Activated T-cell treated with anti-CD3 and anti-CD28 coated beads, Interleukin-2, amount 50 U/mL, for 4 hours (primary cell): ENCODE measurements around the gene GFM2. TPM values are rescaled to one million over a fixed set of nuclear protein-coding genes. Genes with fewer than 3 reads are reported as not detected.
A peak's percentile ranks its signal among the peaks of the same experiment; 100 is the strongest.
"Not testable (repeated sequence)": the region's sequence is repeated elsewhere in the genome, so short reads cannot be mapped to it uniquely, and the experiment has no call there.

Experiments
- ATAC-seq, 2 donors: fragments of 200-7000 bp; cut with Tn5 transposase; one replicate each; pipeline ENCODE4 v1.10.0; 2021
- DNase-seq: peaks from one replicate; pipeline ENCODE4 v3.0.0-alpha.2; 2020
- H3K27me3 Mint-ChIP-seq: one replicate; pipeline ENCODE4 v1.8.0; 2021; ENCODE audit warnings: low read depth, mixed read lengths
- H3K36me3 Mint-ChIP-seq: one replicate; pipeline ENCODE4 v1.8.0; 2022; ENCODE audit warnings: mixed read lengths; ENCODE audit not compliant: insufficient read depth
- H3K4me1 Mint-ChIP-seq: one replicate; pipeline ENCODE4 v1.8.0; 2021; ENCODE audit warnings: low read depth, mixed read lengths
- H3K4me3 Mint-ChIP-seq: one replicate; pipeline ENCODE4 v1.8.0; 2021; ENCODE audit warnings: mild to moderate bottlenecking, moderate library complexity, mixed read lengths
- H3K9me3 Mint-ChIP-seq: one replicate; pipeline ENCODE4 v1.8.0; 2021; ENCODE audit warnings: mixed read lengths
- total RNA-seq, 3 donors: library from RNA; stranded (reverse); gene quantifications; one replicate each; pipeline ENCODE4 v1.2.1, GENCODE V29; 2021

GFM2 gene
- total RNA-seq = 10 to 100 TPM; 24.3 to 28.2 (median 26.2) TPM

- peak within 1 kb of the TSS; percentile 100 for H3K4me3 Mint-ChIP-seq
- DNase-seq = peak; percentile 87
- H3K36me3 Mint-ChIP-seq = peaks cover 25% of the 10 kb centered on the region
- ATAC-seq = peak; percentile 88 to 89
- H3K4me1 Mint-ChIP-seq = peaks cover 46% of the 10 kb centered on the region
- no peaks in the 10 kb centered on the region for H3K27me3 Mint-ChIP-seq
- no peaks in the 10 kb centered on the region for H3K9me3 Mint-ChIP-seq
Observed at GRCh38 chr5:74766849-74767578, at the start of gene GFM2, which contains the start of gene NSA2. Gene GFM2, minus strand, starts transcription at chr5:74767117. Its CDS starts 3,375 bp downstream, at chr5:74763742. Gene NSA2, plus strand, starts transcription at chr5:74767249. Its CDS starts 112 bp downstream, at chr5:74767361.

GRCh38 chr5:74810915-74811314, 44.0 kb upstream of the GFM2 start:
- no peak overlapping the region for H3K4me3 Mint-ChIP-seq
- H3K36me3 Mint-ChIP-seq = peaks cover 9% of the 10 kb centered on the region
- no peak for DNase-seq
- no peak for ATAC-seq
- no peaks in the 10 kb centered on the region for H3K4me1 Mint-ChIP-seq
- no peaks in the 10 kb centered on the region for H3K27me3 Mint-ChIP-seq
- no peaks in the 10 kb centered on the region for H3K9me3 Mint-ChIP-seq

GRCh38 chr5:74801941-74802340, 35.0 kb upstream of the GFM2 start:
- Mint-ChIP-seq H3K27me3 (no peaks in the 10 kb centered on the region), H3K4me1 (no peaks in the 10 kb centered on the region), H3K4me3 (no peak overlapping the region), H3K36me3 (peaks cover 22% of the 10 kb centered on the region), H3K9me3 (no peaks in the 10 kb centered on the region)
- no peak for DNase-seq
- ATAC-seq = no peak

GRCh38 chr5:74801197-74801596, 34.3 kb upstream of the GFM2 start:
- H3K4me1 Mint-ChIP-seq = no peaks in the 10 kb centered on the region
- H3K27me3 Mint-ChIP-seq = no peaks in the 10 kb centered on the region
- no peak overlapping the region for H3K4me3 Mint-ChIP-seq
- peaks cover 25% of the 10 kb centered on the region for H3K36me3 Mint-ChIP-seq
- no peaks in the 10 kb centered on the region for H3K9me3 Mint-ChIP-seq
- DNase-seq (no peak), ATAC-seq (no peak)

- Mint-ChIP-seq H3K4me3 (no peak overlapping the region), H3K27me3 (no peaks in the 10 kb centered on the region), H3K36me3 (peaks cover 28% of the 10 kb centered on the region), H3K4me1 (no peaks in the 10 kb centered on the region), H3K9me3 (no peaks in the 10 kb centered on the region)
- ATAC-seq (no peak), DNase-seq (no peak)
Observed at GRCh38 chr5:74798977-74799911, 32.3 kb upstream of the GFM2 start.

GRCh38 chr5:74791669-74792068, 24.8 kb upstream of the GFM2 start:
- peaks cover 28% of the 10 kb centered on the region for H3K36me3 Mint-ChIP-seq
- not testable (repeated sequence) for H3K9me3 Mint-ChIP-seq, ATAC-seq, H3K4me1 Mint-ChIP-seq, DNase-seq, H3K4me3 Mint-ChIP-seq, H3K27me3 Mint-ChIP-seq

- no peak for ATAC-seq
- Mint-ChIP-seq H3K9me3 (no peaks in the 10 kb centered on the region), H3K36me3 (peaks cover 19% of the 10 kb centered on the region), H3K4me3 (no peak overlapping the region), H3K4me1 (no peaks in the 10 kb centered on the region), H3K27me3 (no peaks in the 10 kb centered on the region)
- DNase-seq = no peak
Observed at GRCh38 chr5:74787424-74787823, 20.5 kb upstream of the GFM2 start.

GRCh38 chr5:74786851-74787250, 19.9 kb upstream of the GFM2 start:
- H3K4me1 Mint-ChIP-seq = no peaks in the 10 kb centered on the region
- peaks cover 15% of the 10 kb centered on the region for H3K36me3 Mint-ChIP-seq
- no peak overlapping the region for H3K4me3 Mint-ChIP-seq
- no peaks in the 10 kb centered on the region for H3K27me3 Mint-ChIP-seq
- ATAC-seq = no peak
- DNase-seq = no peak
- no peaks in the 10 kb centered on the region for H3K9me3 Mint-ChIP-seq

GRCh38 chr5:74778609-74779008, 11.7 kb upstream of the GFM2 start:
- Mint-ChIP-seq H3K4me1 (no peaks in the 10 kb centered on the region), H3K4me3 (no peak overlapping the region), H3K9me3 (no peaks in the 10 kb centered on the region), H3K36me3 (peaks cover 14% of the 10 kb centered on the region), H3K27me3 (no peaks in the 10 kb centered on the region)
- DNase-seq (no peak), ATAC-seq (no peak)

- no peak for DNase-seq
Observed at GRCh38 chr5:74772359-74772758, 5.4 kb upstream of the GFM2 start.

GRCh38 chr5:74767579-74767913, 629 bp upstream of the GFM2 start:
- no peaks in the 10 kb centered on the region for H3K27me3 Mint-ChIP-seq
- peak overlapping the region; percentile 100 for H3K4me3 Mint-ChIP-seq
- DNase-seq (no peak), ATAC-seq (peak; percentile 6 to 8)
- H3K9me3 Mint-ChIP-seq = no peaks in the 10 kb centered on the region
- H3K36me3 Mint-ChIP-seq = peaks cover 23% of the 10 kb centered on the region
- peaks cover 41% of the 10 kb centered on the region for H3K4me1 Mint-ChIP-seq

More at GRCh38 chr5:74772359-74772758, 5.4 kb upstream of the GFM2 start:
- H3K9me3 Mint-ChIP-seq = no peaks in the 10 kb centered on the region
- no peaks in the 10 kb centered on the region for H3K27me3 Mint-ChIP-seq
- no peak for ATAC-seq
- peaks cover 31% of the 10 kb centered on the region for H3K36me3 Mint-ChIP-seq
- H3K4me1 Mint-ChIP-seq = peaks cover 16% of the 10 kb centered on the region
- no peak overlapping the region for H3K4me3 Mint-ChIP-seq

- Mint-ChIP-seq H3K4me3 (peak overlapping the region; percentile 100), H3K27me3 (no peaks in the 10 kb centered on the region), H3K4me1 (peaks cover 51% of the 10 kb centered on the region), H3K36me3 (peaks cover 24% of the 10 kb centered on the region), H3K9me3 (no peaks in the 10 kb centered on the region)
- peak; percentile 41 to 51 for ATAC-seq
- no peak for DNase-seq
Observed at GRCh38 chr5:74766418-74766848, 484 bp downstream of the GFM2 start.

- H3K4me3 Mint-ChIP-seq = peak overlapping the region; percentile 100
- H3K36me3 Mint-ChIP-seq = peaks cover 24% of the 10 kb centered on the region
- DNase-seq (no peak), ATAC-seq (no peak)
- H3K9me3 Mint-ChIP-seq = no peaks in the 10 kb centered on the region
- H3K4me1 Mint-ChIP-seq = peaks cover 53% of the 10 kb centered on the region
- no peaks in the 10 kb centered on the region for H3K27me3 Mint-ChIP-seq
Observed at GRCh38 chr5:74765929-74766328, 988 bp downstream of the GFM2 start.

GRCh38 chr5:74765201-74765600, 1.7 kb downstream of the GFM2 start:
- H3K9me3 Mint-ChIP-seq = no peaks in the 10 kb centered on the region
- H3K27me3 Mint-ChIP-seq = no peaks in the 10 kb centered on the region
- peak overlapping the region; percentile 100 for H3K4me3 Mint-ChIP-seq
- peaks cover 53% of the 10 kb centered on the region for H3K4me1 Mint-ChIP-seq
- DNase-seq = no peak
- H3K36me3 Mint-ChIP-seq = peaks cover 21% of the 10 kb centered on the region
- no peak for ATAC-seq
